ENCODE measurements around the gene UTP4.

UTP4 gene

DNA sequence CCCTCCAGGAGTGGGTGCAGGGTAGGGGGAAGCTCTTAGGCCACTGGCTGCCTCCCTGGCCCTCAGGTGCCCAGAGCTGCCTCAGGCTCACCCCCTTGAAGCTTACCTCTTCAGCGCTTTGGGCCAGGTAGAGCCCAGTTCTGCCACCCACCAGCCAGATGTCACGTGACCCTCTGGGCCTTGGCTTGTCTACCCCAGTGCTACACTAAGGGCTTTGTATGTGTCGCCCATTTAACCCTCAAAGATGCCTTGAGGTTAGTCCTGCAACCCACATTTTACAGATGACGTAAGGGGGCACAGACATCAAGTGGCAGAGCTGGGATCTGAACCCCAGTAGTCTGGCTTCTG is 23.6 kb upstream of the UTP4 start:
- Histone ChIP-seq H3K9me3 (ENCODE audit: severe bottlenecking) (no peaks in the 10 kb centered on the region), H3K27me3 (ENCODE audit: insufficient read depth, low read depth, severe bottlenecking) (peaks cover 3% of the 10 kb centered on the region), H3K27ac (no peak overlapping the region), H3K36me3 (peaks cover 15% of the 10 kb centered on the region), H3K4me3 (ENCODE audit: low read depth, low read length) (no peak overlapping the region)
- TF ChIP-seq, protein P1, sequence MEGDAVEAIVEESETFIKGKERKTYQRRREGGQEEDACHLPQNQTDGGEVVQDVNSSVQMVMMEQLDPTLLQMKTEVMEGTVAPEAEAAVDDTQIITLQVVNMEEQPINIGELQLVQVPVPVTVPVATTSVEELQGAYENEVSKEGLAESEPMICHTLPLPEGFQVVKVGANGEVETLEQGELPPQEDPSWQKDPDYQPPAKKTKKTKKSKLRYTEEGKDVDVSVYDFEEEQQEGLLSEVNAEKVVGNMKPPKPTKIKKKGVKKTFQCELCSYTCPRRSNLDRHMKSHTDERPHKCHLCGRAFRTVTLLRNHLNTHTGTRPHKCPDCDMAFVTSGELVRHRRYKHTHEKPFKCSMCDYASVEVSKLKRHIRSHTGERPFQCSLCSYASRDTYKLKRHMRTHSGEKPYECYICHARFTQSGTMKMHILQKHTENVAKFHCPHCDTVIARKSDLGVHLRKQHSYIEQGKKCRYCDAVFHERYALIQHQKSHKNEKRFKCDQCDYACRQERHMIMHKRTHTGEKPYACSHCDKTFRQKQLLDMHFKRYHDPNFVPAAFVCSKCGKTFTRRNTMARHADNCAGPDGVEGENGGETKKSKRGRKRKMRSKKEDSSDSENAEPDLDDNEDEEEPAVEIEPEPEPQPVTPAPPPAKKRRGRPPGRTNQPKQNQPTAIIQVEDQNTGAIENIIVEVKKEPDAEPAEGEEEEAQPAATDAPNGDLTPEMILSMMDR (IDR thresholded peaks at IDR 0.05; ENCODE audit: low read depth, low read length): no peak
- DNase-seq: no peak

DNA sequence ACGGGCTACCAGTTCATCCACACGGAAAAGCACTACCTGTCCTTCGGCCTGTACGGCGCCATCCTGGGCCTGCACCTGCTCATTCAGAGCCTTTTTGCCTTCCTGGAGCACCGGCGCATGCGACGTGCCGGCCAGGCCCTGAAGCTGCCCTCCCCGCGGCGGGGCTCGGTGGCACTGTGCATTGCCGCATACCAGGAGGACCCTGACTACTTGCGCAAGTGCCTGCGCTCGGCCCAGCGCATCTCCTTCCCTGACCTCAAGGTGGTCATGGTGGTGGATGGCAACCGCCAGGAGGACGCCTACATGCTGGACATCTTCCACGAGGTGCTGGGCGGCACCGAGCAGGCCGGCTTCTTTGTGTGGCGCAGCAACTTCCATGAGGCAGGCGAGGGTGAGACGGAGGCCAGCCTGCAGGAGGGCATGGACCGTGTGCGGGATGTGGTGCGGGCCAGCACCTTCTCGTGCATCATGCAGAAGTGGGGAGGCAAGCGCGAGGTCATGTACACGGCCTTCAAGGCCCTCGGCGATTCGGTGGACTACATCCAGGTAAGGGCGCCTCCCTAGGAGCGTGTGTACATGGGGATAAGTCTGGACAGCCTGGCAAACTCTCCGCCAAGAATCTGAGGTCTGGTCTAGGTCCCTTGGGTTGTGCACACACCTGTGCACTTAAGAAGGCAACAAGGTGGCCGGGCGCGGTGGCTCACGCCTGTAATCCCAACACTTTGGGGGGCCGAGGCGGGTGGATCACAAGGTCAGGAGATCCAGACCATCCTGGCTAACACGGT is 22.8 kb upstream of the UTP4 start:
- TF ChIP-seq, protein P1 (IDR thresholded peaks at IDR 0.05; ENCODE audit: low read depth, low read length): no peak
- H3K27ac ChIP-seq: no peak overlapping the region
- no peaks in the 10 kb centered on the region for H3K9me3 ChIP-seq (ENCODE audit: severe bottlenecking)
- no peak overlapping the region for H3K4me3 ChIP-seq (ENCODE audit: low read depth, low read length)
- no peak for DNase-seq
- peaks cover 3% of the 10 kb centered on the region for H3K27me3 ChIP-seq (ENCODE audit: insufficient read depth, low read depth, severe bottlenecking)
- H3K36me3 ChIP-seq: peaks cover 20% of the 10 kb centered on the region

DNA sequence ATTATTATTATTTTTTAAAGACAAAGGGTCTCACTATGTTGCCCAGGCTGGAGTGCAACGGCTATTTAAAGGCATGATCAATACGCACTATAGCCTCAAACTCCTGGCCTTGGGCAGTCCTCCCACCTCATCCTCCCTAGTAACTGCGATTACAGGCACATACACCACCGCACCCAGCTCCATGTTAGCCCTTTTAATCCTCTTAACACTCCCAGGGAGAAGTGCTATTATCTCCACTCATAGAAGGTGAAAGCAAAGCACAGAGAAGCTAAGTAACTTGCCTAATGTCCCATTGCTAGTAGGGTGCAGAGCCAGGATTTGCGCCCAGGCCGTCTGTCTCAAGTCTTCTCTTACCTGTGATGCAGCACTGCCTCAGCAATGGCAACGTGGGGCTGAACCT is 22.0 kb upstream of the UTP4 start:
- DNase-seq: peak; percentile 68
- H3K4me3 ChIP-seq (ENCODE audit: low read depth, low read length): no peak overlapping the region
- H3K27ac ChIP-seq: no peak overlapping the region
- no peaks in the 10 kb centered on the region for H3K9me3 ChIP-seq (ENCODE audit: severe bottlenecking)
- TF ChIP-seq, protein P1 (IDR thresholded peaks at IDR 0.05; ENCODE audit: low read depth, low read length): no peak
- H3K36me3 ChIP-seq: peaks cover 27% of the 10 kb centered on the region
- peaks cover 3% of the 10 kb centered on the region for H3K27me3 ChIP-seq (ENCODE audit: insufficient read depth, low read depth, severe bottlenecking)

DNA sequence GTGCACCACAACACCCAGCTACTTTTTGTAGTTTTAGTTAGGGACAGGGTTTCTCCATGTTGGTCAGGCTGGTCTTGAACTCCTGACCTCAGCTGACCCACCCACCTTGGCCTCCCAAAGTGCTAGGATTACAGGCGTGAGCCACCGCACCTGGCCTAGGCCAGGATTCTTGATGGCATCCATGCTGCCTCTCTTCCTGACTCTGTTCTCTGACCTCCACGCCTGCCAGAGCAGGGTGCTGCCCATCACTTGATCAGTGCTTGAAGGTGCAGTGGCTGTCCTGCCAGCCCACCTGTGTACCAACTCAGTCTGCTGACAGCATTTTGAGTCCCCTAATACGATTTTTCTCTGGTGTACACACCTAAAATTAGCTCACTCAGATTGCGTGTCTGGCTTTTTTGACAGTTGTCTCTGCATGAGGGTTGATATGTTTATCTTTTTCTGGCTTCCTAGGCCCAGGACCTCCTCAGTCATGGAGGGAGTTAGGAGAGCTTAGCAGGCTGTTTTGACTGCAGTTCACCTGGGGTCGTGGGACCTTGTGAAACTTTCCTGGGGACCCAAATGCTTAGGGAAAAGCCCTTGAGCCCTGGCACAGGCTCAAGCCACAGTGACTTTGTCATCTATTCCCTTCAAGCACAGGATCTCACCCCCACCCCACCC is 21.1 kb upstream of the UTP4 start:
- Histone ChIP-seq H3K27me3 (ENCODE audit: insufficient read depth, low read depth, severe bottlenecking) (peaks cover 3% of the 10 kb centered on the region), H3K9me3 (ENCODE audit: severe bottlenecking) (no peaks in the 10 kb centered on the region), H3K36me3 (peaks cover 37% of the 10 kb centered on the region), H3K4me3 (ENCODE audit: low read depth, low read length) (no peak overlapping the region), H3K27ac (no peak overlapping the region)
- DNase-seq: no peak
- TF ChIP-seq, protein P1 (IDR thresholded peaks at IDR 0.05; ENCODE audit: low read depth, low read length): no peak

DNA sequence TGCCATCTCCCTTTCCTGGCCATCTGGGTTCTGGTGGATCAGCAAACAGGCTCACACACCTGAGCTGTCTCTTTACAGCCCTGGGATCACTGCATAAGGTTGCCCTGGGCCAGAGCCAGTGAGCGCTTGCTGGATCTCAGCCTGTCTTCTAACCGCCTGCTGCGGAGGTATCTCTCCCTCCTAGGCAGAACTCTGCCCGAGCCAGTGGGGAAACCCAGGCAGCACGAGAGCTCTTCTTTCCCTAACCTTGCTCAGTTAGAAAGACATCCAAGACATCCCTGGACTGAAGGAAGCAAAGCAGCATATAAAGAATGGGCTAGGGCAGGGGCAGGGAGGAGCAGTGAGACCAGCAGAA is 20.6 kb upstream of the UTP4 start:
- H3K4me3 ChIP-seq (ENCODE audit: low read depth, low read length): no peak overlapping the region
- TF ChIP-seq, protein P1 (IDR thresholded peaks at IDR 0.05; ENCODE audit: low read depth, low read length): no peak
- H3K27ac ChIP-seq: no peak overlapping the region
- H3K27me3 ChIP-seq (ENCODE audit: insufficient read depth, low read depth, severe bottlenecking): peaks cover 2% of the 10 kb centered on the region
- peaks cover 40% of the 10 kb centered on the region for H3K36me3 ChIP-seq
- DNase-seq: no peak
- H3K9me3 ChIP-seq (ENCODE audit: severe bottlenecking): no peaks in the 10 kb centered on the region
